Coronary artery (tissue), 2 donors: ENCODE measurements around the gene C19orf12.

ENCODE experiments used
- DNase-seq: peaks from one replicate; pipeline ENCODE4 v3.0.0-alpha.2; 2017; ENCODE audit warnings: low spot score
- H3K27ac ChIP-seq, 2 donors: fragments of 200-600 bp; sonication (generic); one replicate each; pipeline ENCODE4 v1.5.1; 2016 to 2019
- H3K4me3 ChIP-seq: fragments of 200-600 bp; sonication (generic); 2 replicates; pipeline ENCODE4 v1.5.1; 2016; ENCODE audit warnings: mild to moderate bottlenecking, moderate library complexity
- TF ChIP-seq, protein P1 (sequence below): fragments of 200-600 bp; sonication (generic); IDR thresholded peaks from one replicate; pipeline ENCODE4 v1.5.1; 2019; ENCODE audit warnings: antibody characterized with exemption

Gene C19orf12

DNA sequence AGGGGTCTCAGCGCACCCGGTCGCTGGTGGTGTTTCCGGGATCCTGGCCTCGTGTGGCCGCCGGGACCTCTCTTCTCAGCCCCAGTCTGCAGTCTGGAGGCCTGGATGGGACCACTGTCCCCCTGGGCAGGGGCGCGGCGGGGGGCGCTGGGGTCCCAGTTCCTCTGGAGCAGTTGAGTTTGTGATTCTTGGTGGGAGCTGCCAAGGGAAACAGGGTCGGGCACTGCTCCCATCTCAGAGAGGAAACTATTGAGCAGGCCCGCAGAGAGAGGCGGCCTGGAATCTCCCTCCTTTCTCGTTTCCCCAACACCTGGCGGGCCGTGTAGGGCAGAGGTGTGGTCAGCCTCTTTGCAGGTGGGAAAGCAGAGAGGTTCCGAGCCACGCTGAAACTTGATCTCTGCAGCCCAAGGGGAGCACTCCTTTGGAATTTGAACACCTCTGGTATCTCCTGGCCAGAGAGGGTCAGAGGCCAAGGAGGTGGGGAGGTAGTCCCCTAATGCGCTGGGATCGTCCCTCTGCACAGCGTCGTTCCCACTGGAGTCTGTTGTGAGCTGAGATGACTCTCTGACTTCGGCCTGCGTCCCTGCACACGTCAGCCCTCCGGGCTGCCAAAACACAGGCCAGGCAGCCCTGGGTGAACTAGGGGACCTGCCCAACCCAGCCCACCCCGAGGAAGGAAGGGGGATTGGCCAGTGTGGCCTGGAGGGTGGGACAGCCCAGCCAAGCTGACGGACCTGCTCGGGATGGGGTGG lies 49.1 kb downstream of the C19orf12 start:
- peak; percentile 90 for DNase-seq
- TF ChIP-seq, protein P1, sequence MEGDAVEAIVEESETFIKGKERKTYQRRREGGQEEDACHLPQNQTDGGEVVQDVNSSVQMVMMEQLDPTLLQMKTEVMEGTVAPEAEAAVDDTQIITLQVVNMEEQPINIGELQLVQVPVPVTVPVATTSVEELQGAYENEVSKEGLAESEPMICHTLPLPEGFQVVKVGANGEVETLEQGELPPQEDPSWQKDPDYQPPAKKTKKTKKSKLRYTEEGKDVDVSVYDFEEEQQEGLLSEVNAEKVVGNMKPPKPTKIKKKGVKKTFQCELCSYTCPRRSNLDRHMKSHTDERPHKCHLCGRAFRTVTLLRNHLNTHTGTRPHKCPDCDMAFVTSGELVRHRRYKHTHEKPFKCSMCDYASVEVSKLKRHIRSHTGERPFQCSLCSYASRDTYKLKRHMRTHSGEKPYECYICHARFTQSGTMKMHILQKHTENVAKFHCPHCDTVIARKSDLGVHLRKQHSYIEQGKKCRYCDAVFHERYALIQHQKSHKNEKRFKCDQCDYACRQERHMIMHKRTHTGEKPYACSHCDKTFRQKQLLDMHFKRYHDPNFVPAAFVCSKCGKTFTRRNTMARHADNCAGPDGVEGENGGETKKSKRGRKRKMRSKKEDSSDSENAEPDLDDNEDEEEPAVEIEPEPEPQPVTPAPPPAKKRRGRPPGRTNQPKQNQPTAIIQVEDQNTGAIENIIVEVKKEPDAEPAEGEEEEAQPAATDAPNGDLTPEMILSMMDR, result no peak
- H3K27ac ChIP-seq, result peak overlapping the region; percentile 95 to 96

DNA sequence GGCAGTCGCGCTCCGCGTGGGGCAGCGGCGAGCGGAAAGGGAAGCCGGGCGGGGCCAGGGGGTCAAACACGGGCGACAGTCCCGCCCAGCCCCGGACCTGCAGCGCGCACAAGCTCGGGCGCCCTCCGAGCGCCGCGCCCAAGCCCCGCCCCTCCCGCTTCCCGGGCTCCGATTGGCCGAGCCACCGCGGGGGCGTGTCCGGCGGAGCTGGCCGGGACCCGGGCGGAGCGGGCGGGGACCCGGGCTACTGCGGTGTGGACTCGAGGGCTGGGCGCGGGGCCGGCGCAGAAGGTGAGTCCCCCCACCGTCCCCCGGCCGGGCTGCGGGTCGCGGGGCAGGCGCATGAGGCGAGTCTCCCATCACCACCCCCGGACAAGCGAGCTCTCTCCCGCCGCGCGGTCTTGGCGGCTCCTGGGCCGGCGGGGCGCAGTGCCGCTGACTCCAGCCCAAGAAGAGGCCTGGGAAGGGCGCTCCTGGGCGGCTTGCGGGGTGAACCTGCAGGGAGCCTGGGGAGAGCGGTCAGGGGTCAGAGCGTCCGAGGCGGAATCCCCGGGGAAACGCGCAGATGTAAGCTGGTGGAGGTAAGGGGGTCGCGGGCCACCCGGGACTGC lies 49.7 kb downstream of the C19orf12 start, which contains the start of gene PLEKHF1:
Gene PLEKHF1 (plus strand): TSS at position 247 of the 611 bp plus-strand sequence. CDS start 8,379 bp downstream, outside the sequence.
- Histone ChIP-seq H3K27ac (peak within 1 kb of the TSS; percentile 95 to 96), H3K4me3 (peak within 1 kb of the TSS; percentile 92)
- TF ChIP-seq, protein P1, result no peak
- peak; percentile 89 for DNase-seq

More for the DNA sequence above, 49.1 kb downstream of the C19orf12 start:
- H3K4me3 ChIP-seq, result peak overlapping the region; percentile 92

DNA sequence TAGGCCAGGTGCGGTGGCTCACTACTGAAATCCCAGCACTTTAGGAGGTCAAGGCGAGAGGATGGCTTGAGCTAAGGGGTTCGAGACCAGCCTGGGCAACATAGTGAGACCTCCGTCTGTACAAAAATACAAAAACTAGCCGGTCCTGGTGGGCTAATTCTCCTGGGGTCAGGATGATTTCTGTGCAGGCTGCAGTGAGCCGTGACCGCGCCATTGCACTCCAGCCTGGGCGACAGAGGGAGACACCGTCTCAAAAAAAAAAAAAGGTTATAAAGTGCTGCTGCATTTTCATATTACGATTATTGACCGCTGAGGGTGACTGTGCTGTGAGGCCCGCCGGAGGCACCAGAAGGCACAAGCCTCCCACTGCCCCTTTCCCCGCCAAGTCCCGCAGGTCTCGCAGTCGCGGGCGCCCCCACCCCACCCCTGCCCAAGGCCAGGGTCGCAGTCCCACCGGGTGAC lies 50.3 kb downstream of the C19orf12 start:
- TF ChIP-seq, protein P1, result no peak
- Histone ChIP-seq H3K4me3 (peak overlapping the region; percentile 92), H3K27ac (peak overlapping the region; percentile 95 to 96)
- no peak for DNase-seq

DNA sequence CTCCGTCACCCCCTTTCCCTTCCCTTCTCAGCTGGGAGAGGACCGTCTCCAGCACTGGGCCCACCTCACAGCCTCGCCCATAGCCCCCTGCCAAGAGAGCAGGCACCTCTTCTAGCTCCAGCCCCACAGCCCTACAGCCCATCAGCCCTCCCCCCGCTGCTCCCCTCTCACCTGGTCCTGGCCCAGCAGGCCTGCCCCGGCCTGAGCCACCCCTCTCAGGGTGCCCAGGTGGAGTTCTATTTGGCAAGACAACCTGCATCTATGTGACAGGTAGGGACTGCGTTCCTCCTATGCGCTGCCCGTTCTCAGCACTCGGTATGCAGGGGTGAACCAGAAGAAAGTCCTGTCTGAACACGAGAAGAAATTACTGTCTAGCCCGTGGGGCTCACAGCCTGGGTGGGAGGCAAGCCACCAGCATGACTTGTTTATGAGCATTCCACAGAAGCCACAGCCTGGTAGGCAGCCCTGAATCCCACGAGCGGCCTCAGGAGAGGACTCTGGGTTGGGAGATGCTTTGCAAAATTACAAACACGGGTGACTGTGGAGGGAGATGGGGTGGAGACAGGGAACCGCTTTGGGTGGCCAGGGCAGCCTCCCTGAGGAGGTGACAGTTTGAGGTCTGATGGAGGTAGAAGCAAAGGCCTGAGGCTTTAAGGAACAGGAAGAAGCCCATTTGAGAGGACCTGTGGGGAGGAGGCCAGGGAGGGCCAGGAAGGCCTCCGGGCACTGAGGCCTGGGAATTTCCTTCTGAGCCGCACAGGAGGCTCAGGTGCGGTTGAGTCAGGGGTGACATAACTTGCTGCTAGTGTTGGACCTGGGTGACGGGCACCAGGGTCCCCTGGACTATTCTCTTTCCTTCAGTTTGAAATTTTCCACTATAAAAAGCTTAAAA lies 51.0 kb downstream of the C19orf12 start:
- H3K27ac ChIP-seq, result peak overlapping the region; percentile 95 to 96
- peak overlapping the region; percentile 92 for H3K4me3 ChIP-seq
- TF ChIP-seq, protein P1, result no peak
- no peak for DNase-seq

DNA sequence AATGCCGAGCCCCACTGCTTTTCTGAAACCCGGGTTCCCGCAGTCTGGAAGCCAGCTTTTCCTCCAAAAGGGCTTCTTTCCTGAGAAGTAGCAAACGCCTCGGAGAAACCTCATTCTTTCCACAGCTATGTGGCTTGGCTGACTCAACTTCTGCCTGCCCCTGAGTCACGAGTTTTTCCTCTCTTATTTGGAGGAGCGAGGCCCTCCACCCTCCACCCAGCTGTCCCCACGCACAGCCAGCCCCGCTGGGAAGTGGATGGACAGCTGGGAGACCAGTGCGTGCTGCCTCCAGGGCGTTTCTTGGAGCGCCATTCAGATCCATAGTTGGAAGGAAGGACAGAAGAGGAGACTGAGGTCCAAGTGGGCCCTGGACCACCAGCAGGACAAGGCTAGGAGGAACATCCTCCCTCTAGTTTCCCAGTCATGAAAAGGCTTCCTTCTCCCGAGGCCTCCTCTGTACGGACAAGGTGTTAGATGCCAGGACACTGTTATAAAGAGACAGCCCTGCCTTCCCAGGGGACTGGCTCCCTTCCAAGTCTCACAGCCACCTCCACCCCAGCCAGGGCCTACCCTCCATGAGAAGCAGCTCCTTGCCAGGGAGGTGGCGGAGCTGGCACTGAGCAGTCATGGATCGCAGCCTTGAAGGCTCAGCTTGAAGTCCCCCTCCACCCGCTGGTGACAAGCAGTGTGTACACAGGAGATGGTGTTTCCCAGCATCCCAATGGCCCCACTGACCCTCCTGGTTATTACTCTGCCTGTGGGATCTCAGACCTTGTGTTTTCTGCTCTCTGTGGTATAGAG lies 52.3 kb downstream of the C19orf12 start:
- H3K4me3 ChIP-seq, result peak overlapping the region; percentile 49
- peak overlapping the region; percentile 95 to 96 for H3K27ac ChIP-seq
- DNase-seq, result peak; percentile 90
- TF ChIP-seq, protein P1, result no peak

DNA sequence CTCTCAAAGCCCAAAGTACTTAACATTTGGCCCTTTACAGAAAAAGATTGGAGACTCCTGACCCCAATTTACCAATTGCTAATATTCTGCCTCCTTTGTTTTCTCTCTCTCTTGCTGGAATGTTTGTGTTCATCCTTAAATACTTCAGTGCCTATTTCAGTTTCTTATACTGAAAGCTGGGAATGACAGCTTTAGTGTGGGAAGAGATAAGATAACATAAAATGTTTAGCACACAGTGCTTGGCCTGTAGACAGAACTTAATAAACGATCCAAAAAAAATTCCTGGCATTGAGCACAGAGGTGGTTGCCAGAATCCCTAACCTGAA lies 52.8 kb downstream of the C19orf12 start:
- no peak for DNase-seq
- Histone ChIP-seq H3K4me3 (peak overlapping the region; percentile 49), H3K27ac (peak overlapping the region; percentile 95 to 96)
- TF ChIP-seq, protein P1, result no peak
